Pulmonary artery endothelial cell (primary cell): ENCODE measurements around the gene MAP6D1. TPM values are rescaled to one million over a fixed set of nuclear protein-coding genes. Genes with fewer than 3 reads are reported as not detected.
A peak's percentile ranks its signal among the peaks of the same experiment; 100 is the strongest.

ENCODE experiments used
- DNase-seq: peaks from one replicate; pipeline ENCODE4 v3.0.0-alpha.2; 2011; ENCODE audit warnings: low read depth, low spot score
- total RNA-seq: library from RNA; depleted of rRNA; stranded (reverse); fragments of >200 nt; gene quantifications from 2 replicates; pipeline ENCODE4 v1.2.3, GENCODE V29; 2014

MAP6D1 gene
- 2.2 and 2.9 TPM in 2 replicates for total RNA-seq

- no peak for DNase-seq
Measured at GRCh38 chr3:183825456-183826161, at the start of gene MAP6D1. MAP6D1 (minus strand) TSS chr3:183825577; CDS start chr3:183825547, 30 bp downstream.

- DNase-seq: no peak
Measured at GRCh38 chr3:183873914-183874313, 48.5 kb upstream of the MAP6D1 start.

- DNase-seq: no peak
Measured at GRCh38 chr3:183871541-183871940, 46.2 kb upstream of the MAP6D1 start.

- DNase-seq: no peak
Measured at GRCh38 chr3:183870563-183870962, 45.2 kb upstream of the MAP6D1 start.

GRCh38 chr3:183868796-183869195 lies 43.4 kb upstream of the MAP6D1 start:
- DNase-seq: no peak

- no peak for DNase-seq
Measured at GRCh38 chr3:183862610-183863009, 37.2 kb upstream of the MAP6D1 start.

GRCh38 chr3:183857863-183858262 lies 32.5 kb upstream of the MAP6D1 start:
- no peak for DNase-seq

- no peak for DNase-seq
Measured at GRCh38 chr3:183854318-183855035, 29.1 kb upstream of the MAP6D1 start.

GRCh38 chr3:183845608-183846288 lies 20.4 kb upstream of the MAP6D1 start:
- no peak for DNase-seq

GRCh38 chr3:183845090-183845489 lies 19.7 kb upstream of the MAP6D1 start:
- no peak for DNase-seq

GRCh38 chr3:183844606-183845005 lies 19.2 kb upstream of the MAP6D1 start:
- DNase-seq: peak; percentile 26

GRCh38 chr3:183839751-183840150 lies 14.4 kb upstream of the MAP6D1 start:
- no peak for DNase-seq

GRCh38 chr3:183837894-183838293 lies 12.5 kb upstream of the MAP6D1 start:
- no peak for DNase-seq

GRCh38 chr3:183837390-183837789 lies 12.0 kb upstream of the MAP6D1 start:
- DNase-seq: no peak

- DNase-seq: no peak
Measured at GRCh38 chr3:183833516-183833915, 8.1 kb upstream of the MAP6D1 start.

GRCh38 chr3:183830187-183830586 lies 4.8 kb upstream of the MAP6D1 start:
- DNase-seq: no peak

- no peak for DNase-seq
Measured at GRCh38 chr3:183829466-183829865, 4.1 kb upstream of the MAP6D1 start.

GRCh38 chr3:183828538-183828870 lies 3.1 kb upstream of the MAP6D1 start:
- no peak for DNase-seq

GRCh38 chr3:183827809-183828537 lies 2.6 kb upstream of the MAP6D1 start:
- DNase-seq: no peak

- DNase-seq: no peak
Measured at GRCh38 chr3:183826448-183827250, 1.3 kb upstream of the MAP6D1 start.
